Stimulated activated CD8-positive, alpha-beta memory T cell treated with anti-CD3 and anti-CD28 coated beads, Interleukin-7, amount 100 ng/mL, for 48 hours (primary cell): Measurements from ENCODE around the gene IFT80.

Experiments used
- DNase-seq, 2 donors: peaks; one replicate each; pipeline ENCODE4 v3.0.0-alpha.2; 2020; ENCODE audit warnings: low read depth in 1 of 2; ENCODE audit errors: extremely low read depth in 1 of 2

IFT80 gene

DNA sequence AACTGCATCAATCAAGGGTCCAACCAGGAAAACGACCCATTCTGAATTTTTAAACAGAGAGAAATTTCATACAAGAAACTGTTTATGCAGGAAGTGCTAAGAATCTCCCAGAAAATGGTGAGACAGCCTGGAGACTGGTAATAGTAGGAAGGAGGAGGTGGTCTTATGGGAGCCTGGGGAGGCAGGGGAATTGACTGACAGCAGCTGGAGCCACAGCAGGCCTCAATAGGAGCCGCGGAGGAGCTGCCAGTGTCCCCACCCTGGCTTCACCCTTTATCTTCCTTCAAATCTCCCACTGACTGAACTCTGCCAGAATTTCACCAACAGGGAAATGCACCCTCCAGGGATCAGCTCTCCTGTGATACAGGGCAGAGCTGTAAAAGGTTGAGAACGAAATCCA is 181.3 kb downstream of the IFT80 start:
- no peak for DNase-seq

DNA sequence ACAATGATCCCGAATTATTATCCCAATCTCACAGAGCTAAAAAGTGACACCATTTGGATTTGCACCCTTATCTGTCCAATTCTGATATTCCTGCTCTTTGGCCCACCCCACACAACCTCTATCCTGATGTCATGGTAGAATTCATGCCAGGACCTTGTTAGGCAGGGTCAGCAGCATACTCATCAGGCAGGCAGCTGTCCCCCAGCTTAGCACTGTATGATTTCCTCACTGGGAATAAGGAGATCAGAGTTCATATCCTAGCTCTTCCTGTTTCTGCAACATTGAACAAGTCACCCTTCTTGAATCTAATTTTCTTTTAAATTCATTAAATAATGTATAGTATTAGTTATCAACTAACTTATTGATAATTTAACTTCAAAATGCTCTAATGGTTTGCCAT is 185.8 kb downstream of the IFT80 start:
- no peak for DNase-seq

DNA sequence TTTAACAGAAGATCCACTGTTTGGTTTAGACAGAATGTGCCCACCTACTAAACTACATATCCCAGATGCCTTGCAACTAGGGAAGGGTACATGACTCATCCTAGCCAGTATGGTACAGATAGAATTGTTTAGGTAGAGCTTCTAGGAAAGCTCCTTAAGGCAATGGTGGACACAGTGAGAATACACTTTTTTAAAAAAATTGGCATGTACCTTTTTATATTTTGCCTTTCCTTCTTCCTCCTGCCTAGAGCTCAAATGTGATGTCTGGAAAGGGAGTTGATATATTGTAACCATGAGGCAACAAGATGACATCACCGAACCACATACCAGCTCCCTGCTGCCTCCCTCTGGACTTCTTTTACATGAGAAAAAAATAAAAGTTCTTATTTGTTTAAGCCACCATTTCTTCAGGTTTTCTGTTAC is 188.2 kb downstream of the IFT80 start:
- DNase-seq: no peak

DNA sequence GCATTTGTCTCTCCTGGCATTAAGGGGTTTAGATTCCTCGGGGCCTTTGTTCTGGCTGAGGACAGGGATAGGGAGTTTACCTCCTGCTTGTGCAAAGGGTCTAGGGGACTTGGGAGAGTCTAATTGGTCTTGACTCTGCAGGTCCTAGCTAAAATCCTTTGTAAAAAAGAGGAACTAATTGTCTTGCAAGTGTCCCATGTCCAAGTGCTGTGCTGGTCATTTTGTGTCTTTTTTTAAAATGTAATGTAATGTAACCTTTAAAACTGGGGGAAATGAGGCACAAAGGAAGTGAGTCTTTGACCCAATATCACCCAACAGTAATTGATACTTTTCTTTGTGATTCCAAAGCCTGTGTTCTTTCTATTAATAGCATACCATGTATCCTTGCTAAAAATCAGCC is 188.7 kb downstream of the IFT80 start:
- no peak for DNase-seq
